ENCODE results near the gene ZNF860. TPM values are rescaled to one million over a fixed set of nuclear protein-coding genes. Genes with fewer than 3 reads are reported as not detected.

ZNF860 gene
- total and polyA plus RNA-seq, 2 of the 4 experiments (the other 2 are of a cell fraction), result 0.18 to 0.26 TPM

DNA sequence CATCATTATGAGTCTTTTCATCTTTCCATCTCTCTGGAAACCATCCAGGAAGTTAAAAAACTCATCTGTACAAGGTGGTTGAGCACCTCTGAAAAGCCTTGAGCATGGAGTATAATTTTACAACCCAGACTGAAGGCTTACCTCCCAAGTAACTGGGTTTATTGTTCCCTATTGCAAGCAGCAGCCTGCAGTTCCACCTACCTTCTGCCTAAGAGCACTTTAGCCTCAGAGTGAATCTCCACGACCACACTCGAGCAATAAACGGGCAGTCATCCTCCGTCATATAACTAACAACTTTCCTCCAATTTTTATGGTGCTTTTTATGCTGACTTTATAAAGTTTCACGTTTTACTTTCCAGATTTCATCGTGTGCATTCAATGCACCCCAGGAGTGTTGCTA, 33.3 kb upstream of the ZNF860 start:
- Histone ChIP-seq H3K4me2 (ENCODE audit: low read depth, low read length) (no peak overlapping the region), H2AFZ (replicated peaks; ENCODE audit: low read length, poor library complexity) (no peak overlapping the region), H3K36me3 (ENCODE audit: control insufficient read depth, insufficient read depth, low read length) (no peaks in the 10 kb centered on the region), H3K4ac (ENCODE audit: low read depth, low read length) (no peak overlapping the region), H4K5ac (ENCODE audit: low read depth, low read length) (no peak overlapping the region), H2BK120ac (ENCODE audit: low read depth, low read length) (no peak overlapping the region), H3K4me1 (ENCODE audit: control insufficient read depth, insufficient read depth, low read length) (peaks cover 3% of the 10 kb centered on the region), H4K91ac (ENCODE audit: insufficient read depth, low read depth, low read length) (no peak overlapping the region), H3K4me3 (ENCODE audit: insufficient read depth, low read depth, low read length) (no peak overlapping the region), H3K9ac (ENCODE audit: low read depth, low read length) (no peak overlapping the region), H3K9me3 (ENCODE audit: control insufficient read depth, insufficient read depth, low read length) (peaks cover 3% of the 10 kb centered on the region; the same call in 1 of the 2 replicates), H3K27ac (ENCODE audit: insufficient read depth, low read length) (no peak overlapping the region), H2BK20ac (ENCODE audit: low read depth, low read length) (no peak overlapping the region), H2BK15ac (ENCODE audit: low read depth, low read length) (no peak overlapping the region), H3K18ac (ENCODE audit: low read depth, low read length) (no peak overlapping the region), H3K23ac (ENCODE audit: low read depth, low read length) (no peak overlapping the region), H2AK5ac (ENCODE audit: low read depth, low read length) (no peak overlapping the region), H2AK9ac (replicated peaks; ENCODE audit: low read depth, low read length, poor library complexity) (no peak overlapping the region), H3K79me1 (ENCODE audit: low read depth in 1 of 2, low read length in 2 of 2) (peaks cover 4 to 9% of the 10 kb centered on the region in 2 experiments; a peak in 1 of 4 replicates), H3K27me3 (ENCODE audit: control insufficient read depth, insufficient read depth, low read length) (no peaks in the 10 kb centered on the region), H2BK5ac (ENCODE audit: low read depth, low read length, poor library complexity, severe bottlenecking) (no peak overlapping the region), H4K8ac (ENCODE audit: low read depth in 2 of 2, low read length in 2 of 2) (no peak overlapping the region), H4K20me1 (ENCODE audit: insufficient read depth, low read length) (no peaks in the 10 kb centered on the region), H3K14ac (replicated peaks; ENCODE audit: low read depth, low read length) (no peak overlapping the region), H3K56ac (ENCODE audit: extremely low read depth, insufficient read depth, low read length) (no peak overlapping the region), H3K9me1 (ENCODE audit: insufficient read depth, low read length) (peaks cover 3% of the 10 kb centered on the region; the same call in 1 of the 2 replicates)
- in situ Hi-C loops (cut with MboI; ENCODE audit: low sequenced_read_pairs), result no loop called here
- POLR2A ChIA-PET (ENCODE audit: unreplicated experiment), result no interaction called here
- DNase-seq (no peak), ATAC-seq (ENCODE audit: low read depth) (no peak)
- intact Hi-C loops (cut with micrococcal nuclease), result no loop called here
- no peak for TF ChIP-seq MAZ (IDR thresholded peaks at IDR 0.05; ENCODE audit: borderline replicate concordance, low read depth, low read length)
- TF ChIP-seq, protein P1, sequence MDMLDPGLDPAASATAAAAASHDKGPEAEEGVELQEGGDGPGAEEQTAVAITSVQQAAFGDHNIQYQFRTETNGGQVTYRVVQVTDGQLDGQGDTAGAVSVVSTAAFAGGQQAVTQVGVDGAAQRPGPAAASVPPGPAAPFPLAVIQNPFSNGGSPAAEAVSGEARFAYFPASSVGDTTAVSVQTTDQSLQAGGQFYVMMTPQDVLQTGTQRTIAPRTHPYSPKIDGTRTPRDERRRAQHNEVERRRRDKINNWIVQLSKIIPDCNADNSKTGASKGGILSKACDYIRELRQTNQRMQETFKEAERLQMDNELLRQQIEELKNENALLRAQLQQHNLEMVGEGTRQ (IDR thresholded peaks at IDR 0.05; ENCODE audit: low read depth, low read length), result no peak
- no peak for TF ChIP-seq RAD21 (IDR thresholded peaks at IDR 0.05; ENCODE audit: low read length)
- TF ChIP-seq RCOR1 (IDR thresholded peaks at IDR 0.05; ENCODE audit: insufficient replicate concordance, low read length), result no peak
- TF ChIP-seq BHLHE40 (IDR thresholded peaks at IDR 0.05; ENCODE audit: low read depth, low read length), result no peak
- TF ChIP-seq SMC3 (IDR thresholded peaks at IDR 0.05; ENCODE audit: low read depth, low read length), result no peak
- TF ChIP-seq CHD1 (IDR thresholded peaks at IDR 0.05; ENCODE audit: low read depth, low read length), result no peak
- TF ChIP-seq RFX5 (IDR thresholded peaks at IDR 0.05; ENCODE audit: low read depth, low read length), result no peak
- TF ChIP-seq, protein P2, sequence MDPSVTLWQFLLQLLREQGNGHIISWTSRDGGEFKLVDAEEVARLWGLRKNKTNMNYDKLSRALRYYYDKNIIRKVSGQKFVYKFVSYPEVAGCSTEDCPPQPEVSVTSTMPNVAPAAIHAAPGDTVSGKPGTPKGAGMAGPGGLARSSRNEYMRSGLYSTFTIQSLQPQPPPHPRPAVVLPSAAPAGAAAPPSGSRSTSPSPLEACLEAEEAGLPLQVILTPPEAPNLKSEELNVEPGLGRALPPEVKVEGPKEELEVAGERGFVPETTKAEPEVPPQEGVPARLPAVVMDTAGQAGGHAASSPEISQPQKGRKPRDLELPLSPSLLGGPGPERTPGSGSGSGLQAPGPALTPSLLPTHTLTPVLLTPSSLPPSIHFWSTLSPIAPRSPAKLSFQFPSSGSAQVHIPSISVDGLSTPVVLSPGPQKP (IDR thresholded peaks at IDR 0.05; ENCODE audit: borderline replicate concordance, low read depth, low read length), result no peak
- dilution Hi-C loops (cut with HindIII; ENCODE audit: low sequenced_read_pairs, unreplicated experiment), result no loop called here
- CTCF ChIA-PET, result no interaction called here
- WGBS, 2 experiments (ENCODE audit: extremely low coverage in 2 of 2, insufficient read length in 1 of 2), result 87% methylated on average over 3 of the region's 6 CpGs; no CpG with 5 or more reads in 1 of the 2 experiments
- no TSS peak for BruUV-seq (replicated peaks)

Data from IMR-90 (cell line).